CD4-positive, alpha-beta T cell (primary cell): ENCODE measurements around the gene IL1RL2. TPM values are rescaled to one million over a fixed set of nuclear protein-coding genes. Genes with fewer than 3 reads are reported as not detected.
A peak's percentile ranks its signal among the peaks of the same experiment; 100 is the strongest.

Experiments used
- ATAC-seq: fragments of 200-7000 bp; cut with Tn5 transposase; one replicate; pipeline ENCODE4 v1.10.0; 2022; ENCODE audit warnings: mild to moderate bottlenecking; ENCODE audit not compliant: poor library complexity
- CTCF ChIA-PET: fragments of 350-600 bp; sonication (Branson Sonifier 250); formaldehyde crosslinking; loops from one replicate; lab custom pipeline; 2021; ENCODE audit warnings: antibody characterized with exemption, inconsistent platforms; lab: Charles Lee
- POLR2A ChIA-PET: fragments of 350-600 bp; sonication (Branson Sonifier 250); formaldehyde crosslinking; loops from one replicate; lab custom pipeline; 2021; ENCODE audit warnings: antibody characterized with exemption, inconsistent platforms; lab: Charles Lee
- DNase-seq, 14 experiments: peaks; one replicate each; pipeline ENCODE4 v3.0.0-alpha.2; 2013 to 2020; ENCODE audit warnings: mixed read lengths in 2 of 14
- H3K27ac ChIP-seq, 2 donors: one replicate each; pipeline versions ENCODE4 v1.5.1 to v1.7.0; 2013; ENCODE audit warnings: low read length in 2 of 2, low read depth in 1 of 2, mild to moderate bottlenecking in 1 of 2
- H3K27me3 ChIP-seq, 2 experiments: 1 replicate in 1 of 2; 2 replicates in 1 of 2; pipeline versions ENCODE4 v1.6.1 to v1.7.0; 2013; ENCODE audit warnings: low read length in 2 of 2, control low read depth in 1 of 2, mild to moderate bottlenecking in 1 of 2, moderate library complexity in 1 of 2; ENCODE audit not compliant: insufficient read depth in 2 of 2, control insufficient read depth in 1 of 2
- H3K36me3 ChIP-seq: one replicate; pipeline ENCODE4 v1.6.1; 2013; ENCODE audit warnings: low read length, control low read depth; ENCODE audit not compliant: insufficient read depth
- H3K4me1 ChIP-seq: one replicate; pipeline ENCODE4 v1.6.1; 2013; ENCODE audit warnings: low read length, control low read depth; ENCODE audit not compliant: insufficient read depth
- H3K4me3 ChIP-seq: one replicate; pipeline ENCODE4 v1.5.1; 2013; ENCODE audit warnings: mild to moderate bottlenecking, low read length, moderate library complexity
- H3K9me3 ChIP-seq, 2 experiments: 1 replicate in 1 of 2; 2 replicates in 1 of 2; pipeline versions ENCODE4 v1.6.1 to v1.7.0; 2013; ENCODE audit warnings: low read length in 2 of 2, mild to moderate bottlenecking in 2 of 2, control low read depth in 1 of 2, moderate library complexity in 1 of 2; ENCODE audit not compliant: control insufficient read depth in 1 of 2, insufficient read depth in 1 of 2
- H3K27ac Mint-ChIP-seq: one replicate; pipeline ENCODE4 v1.8.0; 2020; ENCODE audit warnings: mixed read lengths
- H3K27me3 Mint-ChIP-seq: one replicate; pipeline ENCODE4 v1.8.0; 2021; ENCODE audit warnings: mixed read lengths
- H3K36me3 Mint-ChIP-seq: one replicate; pipeline ENCODE4 v1.8.0; 2021; ENCODE audit warnings: low read depth, mixed read lengths
- H3K4me1 Mint-ChIP-seq: one replicate; pipeline ENCODE4 v1.8.0; 2021; ENCODE audit warnings: low read depth, mixed read lengths
- H3K4me3 Mint-ChIP-seq: one replicate; pipeline ENCODE4 v1.8.0; 2020; ENCODE audit warnings: mild to moderate bottlenecking, mixed read lengths
- H3K9me3 Mint-ChIP-seq: one replicate; pipeline ENCODE4 v1.8.0; 2020; ENCODE audit warnings: mixed read lengths
- intact Hi-C, 2 experiments: fragments of 100-400 bp; cut with DNase I in 1 of 2; cut with micrococcal nuclease in 1 of 2; formaldehyde crosslinking; loops; one replicate each; pipeline versions ENCODE4 v1.15.1 to v1.9.0; 2023 to 2025; cut with DNase I, micrococcal nuclease
- total RNA-seq, 174 experiments: library from RNA in 2 of 174; stranded (reverse) in 2 of 174; gene quantifications; one replicate each; pipeline ENCODE4 v1.2.3 and lab custom pipeline; 2021 to 2026
- TF ChIP-seq, protein P1 (sequence below): fragments of 200-600 bp; IDR thresholded peaks from one replicate; pipeline ENCODE4 v1.8.0; 2022; ENCODE audit warnings: antibody characterized with exemption, mild to moderate bottlenecking

The IL1RL2 gene
- total RNA-seq, 2 experiments from 2014 or later: not detected

DNA sequence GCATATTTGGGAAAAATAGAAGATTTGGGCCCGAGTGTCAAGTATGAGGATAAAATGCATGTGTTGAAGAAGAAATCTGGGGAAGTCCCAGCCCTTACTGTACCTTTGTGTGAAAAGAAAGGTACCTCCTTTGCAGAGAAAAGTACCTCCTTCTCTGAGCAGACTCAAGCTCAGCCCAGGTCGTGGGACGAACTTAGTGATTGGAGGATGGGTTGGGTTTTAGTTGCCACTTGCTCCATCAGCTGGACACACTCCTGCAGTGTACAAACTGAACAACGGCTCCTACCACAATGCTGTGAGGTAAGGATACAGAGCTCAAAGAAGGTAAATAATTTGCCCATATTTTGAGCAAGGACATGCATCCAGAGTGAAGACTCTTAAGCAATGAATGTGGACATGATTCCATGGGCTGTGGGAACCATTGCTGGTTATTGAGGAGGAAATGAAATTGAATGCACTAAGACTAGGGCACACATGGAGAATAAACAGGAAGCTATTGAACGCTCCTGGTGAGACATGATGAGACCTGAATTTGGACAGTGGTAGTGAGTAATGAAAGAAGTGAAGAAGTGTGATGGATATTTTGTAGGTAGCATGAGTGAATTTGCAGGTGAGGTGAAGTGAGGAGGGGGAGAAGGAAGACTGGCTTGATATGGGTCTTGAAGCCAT lies 74.8 kb downstream of the IL1RL2 start:
- H3K27ac Mint-ChIP-seq: no peak overlapping the region
- no peak for ATAC-seq

DNA sequence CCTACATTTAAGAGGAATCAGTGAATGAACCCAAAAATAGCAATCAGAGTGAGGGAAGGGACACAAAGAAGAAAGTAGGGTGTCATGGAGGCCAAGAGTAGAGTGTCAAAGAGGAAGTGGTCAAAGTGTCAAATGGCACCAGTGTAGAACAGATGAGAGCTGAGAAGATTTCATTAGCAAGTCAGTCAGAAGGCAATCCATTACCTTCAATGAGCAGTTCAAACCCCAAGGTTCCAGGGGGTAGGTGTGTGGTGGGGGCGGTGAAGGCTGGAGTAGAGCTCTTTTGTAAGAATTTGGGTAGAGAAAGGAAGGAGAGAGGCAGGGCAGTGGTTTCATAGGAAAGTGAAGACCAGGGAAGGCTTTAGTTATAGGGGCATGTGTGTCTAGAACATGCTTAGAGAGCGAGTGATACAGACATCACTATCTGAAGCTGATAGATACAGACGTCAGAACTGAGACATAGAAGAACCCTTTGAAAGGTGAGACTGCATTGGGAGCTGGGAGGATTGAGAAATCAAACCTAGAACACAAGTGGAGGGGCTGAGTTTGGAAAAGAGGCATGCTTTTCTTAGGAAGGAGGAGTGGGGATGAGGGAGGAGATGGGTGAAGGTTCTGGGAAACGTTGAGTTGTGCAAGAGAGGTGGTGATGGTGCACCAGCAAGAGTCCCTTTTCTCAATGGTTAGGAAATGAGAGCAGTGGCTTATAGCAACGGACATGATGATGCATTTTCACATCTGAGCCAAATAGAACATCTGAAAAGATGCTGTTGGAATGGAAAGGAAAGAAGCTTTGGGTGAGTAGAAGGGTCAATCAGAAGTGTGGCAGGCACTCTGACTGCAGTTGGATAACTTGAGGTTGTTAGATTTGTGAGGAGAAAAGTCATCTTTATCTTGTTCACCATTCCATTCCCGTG lies 75.7 kb downstream of the IL1RL2 start:
- H3K27ac Mint-ChIP-seq: no peak overlapping the region

More for the DNA sequence above, 74.8 kb downstream of the IL1RL2 start:
- ChIA-PET CTCF (no interaction called here), POLR2A (no interaction called here)
- TF ChIP-seq, protein P1, sequence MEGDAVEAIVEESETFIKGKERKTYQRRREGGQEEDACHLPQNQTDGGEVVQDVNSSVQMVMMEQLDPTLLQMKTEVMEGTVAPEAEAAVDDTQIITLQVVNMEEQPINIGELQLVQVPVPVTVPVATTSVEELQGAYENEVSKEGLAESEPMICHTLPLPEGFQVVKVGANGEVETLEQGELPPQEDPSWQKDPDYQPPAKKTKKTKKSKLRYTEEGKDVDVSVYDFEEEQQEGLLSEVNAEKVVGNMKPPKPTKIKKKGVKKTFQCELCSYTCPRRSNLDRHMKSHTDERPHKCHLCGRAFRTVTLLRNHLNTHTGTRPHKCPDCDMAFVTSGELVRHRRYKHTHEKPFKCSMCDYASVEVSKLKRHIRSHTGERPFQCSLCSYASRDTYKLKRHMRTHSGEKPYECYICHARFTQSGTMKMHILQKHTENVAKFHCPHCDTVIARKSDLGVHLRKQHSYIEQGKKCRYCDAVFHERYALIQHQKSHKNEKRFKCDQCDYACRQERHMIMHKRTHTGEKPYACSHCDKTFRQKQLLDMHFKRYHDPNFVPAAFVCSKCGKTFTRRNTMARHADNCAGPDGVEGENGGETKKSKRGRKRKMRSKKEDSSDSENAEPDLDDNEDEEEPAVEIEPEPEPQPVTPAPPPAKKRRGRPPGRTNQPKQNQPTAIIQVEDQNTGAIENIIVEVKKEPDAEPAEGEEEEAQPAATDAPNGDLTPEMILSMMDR: no peak
- H3K27me3 Mint-ChIP-seq: no peaks in the 10 kb centered on the region
- Histone ChIP-seq H3K9me3 (no peaks in the 10 kb centered on the region), H3K36me3 (no peaks in the 10 kb centered on the region), H3K27ac (no peak overlapping the region), H3K27me3 (no peaks in the 10 kb centered on the region), H3K4me3 (no peak overlapping the region), H3K4me1 (peaks cover 27% of the 10 kb centered on the region)
- no peaks in the 10 kb centered on the region for H3K36me3 Mint-ChIP-seq
- intact Hi-C loops: no loop called here
- peaks cover 10% of the 10 kb centered on the region for H3K4me1 Mint-ChIP-seq
- no peak overlapping the region for H3K4me3 Mint-ChIP-seq
- no peak for DNase-seq
- no peaks in the 10 kb centered on the region for H3K9me3 Mint-ChIP-seq

DNA sequence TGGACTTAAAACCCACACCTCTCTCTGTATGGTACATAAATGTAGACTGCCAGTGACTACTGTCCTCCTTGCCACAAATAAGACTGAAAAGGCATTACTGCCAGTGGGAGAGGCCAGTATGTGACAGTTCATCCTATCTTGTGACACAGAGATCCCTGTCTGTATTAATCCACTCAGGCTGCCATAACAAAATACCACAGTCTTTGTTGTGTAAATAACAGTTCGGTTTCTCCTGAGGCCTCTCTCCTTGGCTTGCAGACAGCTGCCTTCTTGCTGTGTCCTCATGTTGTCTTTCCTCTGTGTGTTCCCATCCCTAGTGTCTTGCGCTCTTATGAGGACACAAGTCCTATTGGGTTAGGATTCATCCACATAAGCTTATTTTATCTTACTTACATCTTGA lies 78.1 kb downstream of the IL1RL2 start:
- Mint-ChIP-seq H3K27me3 (no peaks in the 10 kb centered on the region), H3K4me1 (no peaks in the 10 kb centered on the region), H3K4me3 (no peak overlapping the region), H3K9me3 (no peaks in the 10 kb centered on the region), H3K36me3 (no peaks in the 10 kb centered on the region), H3K27ac (no peak overlapping the region)
- TF ChIP-seq, protein P1: no peak
- H3K4me3 ChIP-seq: no peak overlapping the region
- no peak for ATAC-seq
- no peaks in the 10 kb centered on the region for H3K36me3 ChIP-seq
- H3K27me3 ChIP-seq: peaks cover 0 to 2% of the 10 kb centered on the region in 2 experiments
- peaks cover 12% of the 10 kb centered on the region for H3K4me1 ChIP-seq
- ChIA-PET CTCF (no interaction called here), POLR2A (no interaction called here)
- no peak overlapping the region for H3K27ac ChIP-seq
- no peak for DNase-seq
- no peaks in the 10 kb centered on the region for H3K9me3 ChIP-seq
- intact Hi-C loops: no loop called here

More for the DNA sequence above, 75.7 kb downstream of the IL1RL2 start:
- no peak overlapping the region for H3K27ac ChIP-seq
- H3K9me3 ChIP-seq: no peaks in the 10 kb centered on the region
- H3K4me3 ChIP-seq: no peak overlapping the region
- intact Hi-C loops: no loop called here
- H3K36me3 Mint-ChIP-seq: no peaks in the 10 kb centered on the region
- DNase-seq: peak in 1 of 14 experiments; percentile 61
- no peak for ATAC-seq
- no peaks in the 10 kb centered on the region for H3K9me3 Mint-ChIP-seq
- H3K4me1 Mint-ChIP-seq: peaks cover 5% of the 10 kb centered on the region
- H3K4me1 ChIP-seq: peaks cover 21% of the 10 kb centered on the region
- CTCF ChIA-PET: interaction anchor here (1.1 kb wide), 1 partner anchor 22 kb away, joined by 3 read pairs; no protein-coding TSS in a partner anchor
- no peaks in the 10 kb centered on the region for H3K36me3 ChIP-seq
- no peaks in the 10 kb centered on the region for H3K27me3 Mint-ChIP-seq
- POLR2A ChIA-PET: no interaction called here
- H3K27me3 ChIP-seq: no peaks in the 10 kb centered on the region
- H3K4me3 Mint-ChIP-seq: no peak overlapping the region
- TF ChIP-seq, protein P1: no peak
